Osteocyte (in vitro differentiated cells): Measurements from ENCODE around the gene RAPGEF5. TPM values are rescaled to one million over a fixed set of nuclear protein-coding genes. Genes with fewer than 3 reads are reported as not detected.
A peak's percentile ranks its signal among the peaks of the same experiment; 100 is the strongest.

Experiments
- DNase-seq: peaks from one replicate; pipeline ENCODE4 v3.0.0; 2021; ENCODE audit warnings: mixed read lengths; ENCODE audit not compliant: unreplicated experiment; ENCODE audit errors: extremely low spot score
- H3K27ac Mint-ChIP-seq: one replicate; pipeline ENCODE4 v1.8.0; 2021; ENCODE audit warnings: mild to moderate bottlenecking, mixed read lengths; ENCODE audit not compliant: unreplicated experiment
- H3K27me3 Mint-ChIP-seq: one replicate; pipeline ENCODE4 v1.8.0; 2021; ENCODE audit warnings: mixed read lengths; ENCODE audit not compliant: unreplicated experiment
- H3K36me3 Mint-ChIP-seq: one replicate; pipeline ENCODE4 v1.8.0; 2021; ENCODE audit warnings: mixed read lengths; ENCODE audit not compliant: unreplicated experiment
- H3K4me1 Mint-ChIP-seq: one replicate; pipeline ENCODE4 v1.8.0; 2021; ENCODE audit warnings: mixed read lengths; ENCODE audit not compliant: unreplicated experiment
- H3K4me3 Mint-ChIP-seq: one replicate; pipeline ENCODE4 v1.8.0; 2021; ENCODE audit warnings: mild to moderate bottlenecking, moderate library complexity, mixed read lengths; ENCODE audit not compliant: unreplicated experiment
- H3K9me3 Mint-ChIP-seq: one replicate; pipeline ENCODE4 v1.8.0; 2021; ENCODE audit warnings: mixed read lengths; ENCODE audit not compliant: unreplicated experiment
- total RNA-seq: library from RNA; stranded (reverse); gene quantifications from 2 replicates; pipeline ENCODE4 v1.2.1, GENCODE V29; 2021
- TF ChIP-seq, protein P1 (sequence below): fragments of 200-600 bp; sonication (generic); IDR thresholded peaks from 2 replicates; pipeline ENCODE4 v1.5.0; 2021; ENCODE audit warnings: antibody characterized with exemption, mild to moderate bottlenecking, moderate library complexity

RAPGEF5 gene
- total RNA-seq, 1 donor from 2014 or later: 0.27 TPM

DNA sequence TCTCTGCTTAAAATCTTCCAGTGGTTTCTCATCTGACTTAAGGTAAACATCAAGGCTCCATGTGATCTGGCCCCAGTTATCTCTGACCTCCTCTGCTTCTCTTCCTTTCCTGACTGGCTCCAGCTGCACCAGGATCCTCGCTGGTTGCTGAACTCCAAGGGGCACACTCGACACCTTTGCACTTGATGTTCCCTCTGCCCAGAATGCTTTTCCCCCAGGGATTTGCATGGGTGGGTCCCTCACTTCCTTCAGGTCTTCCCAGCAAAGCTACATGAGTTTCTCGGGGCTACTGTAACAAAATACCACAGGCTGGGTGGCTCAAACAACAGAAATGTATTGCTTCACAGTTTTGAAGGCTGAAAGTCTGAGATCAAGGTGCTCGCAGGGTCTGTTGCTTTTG is 245.3 kb downstream of the RAPGEF5 start:
- Mint-ChIP-seq H3K27me3 (peaks cover 2% of the 10 kb centered on the region), H3K27ac (no peak overlapping the region), H3K36me3 (no peaks in the 10 kb centered on the region), H3K4me1 (no peaks in the 10 kb centered on the region), H3K9me3 (no peaks in the 10 kb centered on the region), H3K4me3 (no peak overlapping the region)
- TF ChIP-seq, protein P1, sequence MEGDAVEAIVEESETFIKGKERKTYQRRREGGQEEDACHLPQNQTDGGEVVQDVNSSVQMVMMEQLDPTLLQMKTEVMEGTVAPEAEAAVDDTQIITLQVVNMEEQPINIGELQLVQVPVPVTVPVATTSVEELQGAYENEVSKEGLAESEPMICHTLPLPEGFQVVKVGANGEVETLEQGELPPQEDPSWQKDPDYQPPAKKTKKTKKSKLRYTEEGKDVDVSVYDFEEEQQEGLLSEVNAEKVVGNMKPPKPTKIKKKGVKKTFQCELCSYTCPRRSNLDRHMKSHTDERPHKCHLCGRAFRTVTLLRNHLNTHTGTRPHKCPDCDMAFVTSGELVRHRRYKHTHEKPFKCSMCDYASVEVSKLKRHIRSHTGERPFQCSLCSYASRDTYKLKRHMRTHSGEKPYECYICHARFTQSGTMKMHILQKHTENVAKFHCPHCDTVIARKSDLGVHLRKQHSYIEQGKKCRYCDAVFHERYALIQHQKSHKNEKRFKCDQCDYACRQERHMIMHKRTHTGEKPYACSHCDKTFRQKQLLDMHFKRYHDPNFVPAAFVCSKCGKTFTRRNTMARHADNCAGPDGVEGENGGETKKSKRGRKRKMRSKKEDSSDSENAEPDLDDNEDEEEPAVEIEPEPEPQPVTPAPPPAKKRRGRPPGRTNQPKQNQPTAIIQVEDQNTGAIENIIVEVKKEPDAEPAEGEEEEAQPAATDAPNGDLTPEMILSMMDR: no peak
- DNase-seq: no peak

DNA sequence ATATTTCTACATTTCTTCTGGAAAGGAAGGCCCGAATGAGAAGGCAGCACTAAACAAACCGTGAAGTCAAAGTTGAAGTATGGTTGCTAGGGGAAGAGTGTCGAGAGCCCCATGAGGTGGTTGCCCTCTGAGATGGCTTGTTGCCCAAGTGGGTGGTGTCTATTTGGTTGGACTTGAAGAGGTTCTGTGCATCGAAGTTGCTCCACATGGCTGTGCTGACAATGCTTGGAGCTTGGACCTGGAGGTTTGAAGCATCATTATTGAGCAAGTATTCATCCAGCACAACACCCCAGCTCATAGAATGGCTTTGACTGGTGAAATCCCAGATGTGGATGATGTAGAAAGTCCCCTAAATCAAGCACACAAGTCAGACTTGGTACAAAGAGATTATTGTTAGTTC is 246.1 kb downstream of the RAPGEF5 start:
- no peaks in the 10 kb centered on the region for H3K9me3 Mint-ChIP-seq
- DNase-seq: no peak
- H3K27me3 Mint-ChIP-seq: peaks cover 2% of the 10 kb centered on the region
- H3K4me3 Mint-ChIP-seq: no peak overlapping the region
- TF ChIP-seq, protein P1: no peak
- no peaks in the 10 kb centered on the region for H3K4me1 Mint-ChIP-seq
- H3K27ac Mint-ChIP-seq: no peak overlapping the region
- no peaks in the 10 kb centered on the region for H3K36me3 Mint-ChIP-seq

DNA sequence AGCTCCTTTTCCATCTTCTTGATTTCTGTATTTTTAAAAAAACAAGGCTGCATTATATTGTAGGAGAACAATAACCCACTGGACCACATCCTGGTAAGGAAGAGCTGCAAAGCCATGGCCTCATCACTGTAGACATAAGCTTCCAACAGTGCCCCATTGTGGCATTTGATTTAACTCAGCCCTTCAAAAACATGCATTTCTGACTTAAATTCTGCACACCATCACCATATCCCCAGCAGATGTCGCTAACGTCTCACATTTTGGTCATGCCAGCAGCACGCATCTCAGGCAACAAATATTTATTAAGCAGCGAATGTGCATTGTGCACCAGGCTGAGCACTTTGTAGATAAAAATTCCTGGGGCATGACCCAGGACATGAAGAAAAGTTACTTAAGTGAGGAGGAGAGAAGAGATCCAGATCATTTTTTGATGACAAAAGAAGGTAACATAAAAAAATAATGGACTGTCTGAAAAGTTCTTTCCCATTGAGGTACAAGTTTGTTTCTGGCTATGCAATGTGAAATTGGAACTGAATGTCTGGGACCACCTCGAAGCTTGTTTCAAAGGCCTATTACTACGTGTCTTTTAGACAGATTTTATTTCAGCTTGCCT is 246.6 kb downstream of the RAPGEF5 start:
- Mint-ChIP-seq H3K27ac (no peak overlapping the region), H3K27me3 (peaks cover 6% of the 10 kb centered on the region), H3K4me1 (no peaks in the 10 kb centered on the region), H3K4me3 (no peak overlapping the region), H3K36me3 (no peaks in the 10 kb centered on the region), H3K9me3 (no peaks in the 10 kb centered on the region)
- TF ChIP-seq, protein P1: peak; percentile 90
- peak; percentile 87 for DNase-seq

DNA sequence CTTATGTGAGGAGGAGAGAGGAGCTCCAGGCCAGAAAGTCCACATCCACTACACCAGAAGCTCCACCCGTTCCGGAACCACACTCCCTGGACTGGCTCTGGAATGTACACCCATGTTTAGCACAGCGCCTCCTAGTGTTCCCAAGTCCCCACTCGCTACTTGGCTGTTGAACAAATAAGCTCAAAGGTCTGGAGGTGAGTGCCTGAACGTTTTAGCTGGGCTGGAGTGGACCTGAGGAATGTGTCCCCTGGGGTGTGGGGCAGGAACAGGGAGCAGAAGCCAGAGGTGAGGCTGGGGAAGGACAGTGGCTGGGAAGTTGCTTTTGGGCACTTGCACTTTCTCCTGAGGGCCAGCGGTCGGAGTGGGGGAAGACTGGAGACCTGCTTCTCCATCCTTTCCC is 247.2 kb downstream of the RAPGEF5 start:
- H3K27ac Mint-ChIP-seq: no peak overlapping the region
- TF ChIP-seq, protein P1: no peak
- no peaks in the 10 kb centered on the region for H3K4me1 Mint-ChIP-seq
- peaks cover 6% of the 10 kb centered on the region for H3K27me3 Mint-ChIP-seq
- no peaks in the 10 kb centered on the region for H3K9me3 Mint-ChIP-seq
- no peak overlapping the region for H3K4me3 Mint-ChIP-seq
- DNase-seq: no peak
- no peaks in the 10 kb centered on the region for H3K36me3 Mint-ChIP-seq

DNA sequence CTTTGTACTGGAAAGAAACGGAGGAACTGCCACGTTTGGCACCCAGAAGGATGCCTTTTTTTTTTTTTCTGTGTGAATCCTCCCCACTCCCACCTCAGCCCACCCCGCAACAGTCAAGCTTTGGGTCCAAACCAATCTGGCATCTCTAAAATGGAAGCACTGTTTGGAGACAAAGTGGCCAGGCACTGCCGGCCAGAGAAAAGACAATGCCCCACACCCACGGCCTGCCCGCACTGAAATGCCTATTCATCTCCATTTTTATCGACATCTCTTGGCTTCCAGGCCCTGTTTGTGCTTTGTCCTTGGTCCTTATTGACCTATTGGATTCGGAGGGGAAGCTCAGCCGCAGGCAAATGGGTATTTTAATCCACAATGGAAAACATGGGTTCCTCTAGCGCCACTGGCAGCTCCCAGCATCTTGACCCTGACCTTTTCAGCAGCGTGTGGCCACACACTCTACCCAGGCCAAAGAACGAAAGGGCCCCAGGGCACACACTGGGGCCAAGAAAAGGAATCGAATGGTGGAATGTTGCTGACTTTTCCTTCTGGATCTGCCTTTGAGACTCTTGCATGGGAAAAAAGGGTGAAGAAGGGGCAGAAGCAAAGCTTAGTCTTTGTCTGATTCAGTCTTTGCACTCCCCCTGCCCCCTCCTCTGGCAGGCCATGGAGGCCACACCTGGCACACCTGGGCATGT is 248.7 kb downstream of the RAPGEF5 start:
- H3K9me3 Mint-ChIP-seq: no peaks in the 10 kb centered on the region
- TF ChIP-seq, protein P1: no peak
- no peak for DNase-seq
- H3K4me1 Mint-ChIP-seq: peaks cover 3% of the 10 kb centered on the region
- H3K27me3 Mint-ChIP-seq: peaks cover 10% of the 10 kb centered on the region
- H3K36me3 Mint-ChIP-seq: no peaks in the 10 kb centered on the region
- H3K4me3 Mint-ChIP-seq: no peak overlapping the region
- H3K27ac Mint-ChIP-seq: no peak overlapping the region
